SK-N-SH treated with all-trans-retinoic acid at 6 μM for 48 hours (cell line): Measurements from ENCODE around the gene ABCA6.

Experiments used
- ATAC-seq: fragments of 200-7000 bp; cut with Tn5 transposase; 3 replicates; pipeline ENCODE4 v1.9.1; 2020; ENCODE audit warnings: mild to moderate bottlenecking, moderate library complexity
- ARNTL ChIP-seq: fragments of 450-650 bp; formaldehyde crosslinking; IDR thresholded peaks from 2 replicates; pipeline ENCODE4 v1.5.0; 2020; ENCODE audit warnings: low read depth, mild to moderate bottlenecking, moderate library complexity, borderline replicate concordance
- BACH2 ChIP-seq: fragments of 250-450 bp; sonication (Bioruptor Pico); IDR thresholded peaks from 2 replicates; pipeline ENCODE4 v1.9.0; 2021; ENCODE audit warnings: mild to moderate bottlenecking, borderline replicate concordance
- CREB5 ChIP-seq: fragments of 250-450 bp; sonication (Bioruptor Pico); IDR thresholded peaks from 2 replicates; pipeline ENCODE4 v1.5.1; 2020; ENCODE audit warnings: low read depth, mild to moderate bottlenecking, moderate library complexity
- CSDC2 ChIP-seq: fragments of 250-450 bp; sonication (Bioruptor Pico); IDR thresholded peaks from 2 replicates; pipeline ENCODE4 v1.5.0; 2020; ENCODE audit warnings: mild to moderate bottlenecking, moderate library complexity
- ESRRG ChIP-seq: fragments of 250-450 bp; sonication (Bioruptor Pico); IDR thresholded peaks from 2 replicates; pipeline ENCODE4 v1.6.1; 2021; ENCODE audit warnings: mild to moderate bottlenecking
- ISL1 ChIP-seq: fragments of 250-450 bp; sonication (Bioruptor Pico); IDR thresholded peaks from 2 replicates; pipeline ENCODE4 v2.1.2; 2022; ENCODE audit warnings: mild to moderate bottlenecking, moderate library complexity
- OSR1 ChIP-seq: fragments of 250-450 bp; sonication (Bioruptor Pico); IDR thresholded peaks from 2 replicates; pipeline ENCODE4 v1.8.0; 2022; ENCODE audit warnings: moderate library complexity, mild to moderate bottlenecking, inconsistent platforms
- PPARA ChIP-seq: fragments of 250-450 bp; sonication (Bioruptor Pico); IDR thresholded peaks from 2 replicates; pipeline ENCODE4 v1.5.0; 2020; ENCODE audit warnings: mild to moderate bottlenecking, borderline replicate concordance
- RARB ChIP-seq: fragments of 250-450 bp; sonication (Bioruptor Pico); IDR thresholded peaks from 2 replicates; pipeline ENCODE4 v1.8.0; 2021; ENCODE audit warnings: mild to moderate bottlenecking, moderate library complexity
- SNAI2 ChIP-seq: fragments of 250-450 bp; sonication (Bioruptor Pico); IDR thresholded peaks from 2 replicates; pipeline ENCODE4 v1.5.0; 2020; ENCODE audit warnings: mild to moderate bottlenecking, moderate library complexity
- TCF4 ChIP-seq: fragments of 250-450 bp; sonication (Bioruptor Pico); IDR thresholded peaks from 2 replicates; pipeline ENCODE4 v1.8.0; 2021; ENCODE audit warnings: mild to moderate bottlenecking, moderate library complexity, borderline replicate concordance
- TOX ChIP-seq: fragments of 250-450 bp; sonication (Bioruptor Pico); IDR thresholded peaks from 2 replicates; pipeline ENCODE4 v1.8.0; 2021; ENCODE audit warnings: mild to moderate bottlenecking, moderate library complexity, borderline replicate concordance
- TSHZ2 ChIP-seq: fragments of 250-450 bp; sonication (Bioruptor Pico); IDR thresholded peaks from 2 replicates; pipeline ENCODE4 v1.5.0; 2020; ENCODE audit warnings: mild to moderate bottlenecking, moderate library complexity
- ZC3H10 ChIP-seq: fragments of 250-450 bp; sonication (Bioruptor Pico); IDR thresholded peaks from 2 replicates; pipeline ENCODE4 v1.5.1; 2021; ENCODE audit warnings: mild to moderate bottlenecking, moderate library complexity
- ZFP3 ChIP-seq: fragments of 250-450 bp; sonication (Bioruptor Pico); IDR thresholded peaks from 2 replicates; pipeline ENCODE4 v1.5.0; 2020; ENCODE audit warnings: mild to moderate bottlenecking, moderate library complexity
- ZFP30 ChIP-seq: fragments of 450-650 bp; formaldehyde crosslinking; IDR thresholded peaks from 2 replicates; pipeline ENCODE4 v1.5.0; 2022; ENCODE audit warnings: mild to moderate bottlenecking, moderate library complexity
- ZNF565 ChIP-seq: fragments of 450-650 bp; formaldehyde crosslinking; conservative IDR thresholded peaks from 2 replicates; pipeline ENCODE4 v1.5.0; 2020; ENCODE audit warnings: low read depth, mild to moderate bottlenecking, moderate library complexity
- ZNF70 ChIP-seq: fragments of 450-650 bp; formaldehyde crosslinking; IDR thresholded peaks from 2 replicates; pipeline ENCODE4 v1.5.0; 2020; ENCODE audit warnings: mild to moderate bottlenecking, moderate library complexity
- ZNF8 ChIP-seq: fragments of 450-650 bp; formaldehyde crosslinking; IDR thresholded peaks from 2 replicates; pipeline ENCODE4 v1.5.0; 2020; ENCODE audit warnings: mild to moderate bottlenecking, moderate library complexity
- TF ChIP-seq, protein P1 (sequence below): fragments of 250-450 bp; sonication (Bioruptor Pico); IDR thresholded peaks from 2 replicates; pipeline ENCODE4 v1.8.0; 2021; ENCODE audit warnings: low read depth, mild to moderate bottlenecking, moderate library complexity, borderline replicate concordance
- TF ChIP-seq, protein P2 (sequence below): fragments of 250-450 bp; sonication (Bioruptor Pico); IDR thresholded peaks from 2 replicates; pipeline ENCODE4 v1.8.0; 2020; ENCODE audit warnings: mild to moderate bottlenecking, moderate library complexity, borderline replicate concordance
- TF ChIP-seq, protein P3 (sequence below): fragments of 250-450 bp; sonication (Bioruptor Pico); IDR thresholded peaks from 2 replicates; pipeline ENCODE4 v1.5.1; 2021; ENCODE audit warnings: mild to moderate bottlenecking, moderate library complexity

ABCA6 gene

DNA sequence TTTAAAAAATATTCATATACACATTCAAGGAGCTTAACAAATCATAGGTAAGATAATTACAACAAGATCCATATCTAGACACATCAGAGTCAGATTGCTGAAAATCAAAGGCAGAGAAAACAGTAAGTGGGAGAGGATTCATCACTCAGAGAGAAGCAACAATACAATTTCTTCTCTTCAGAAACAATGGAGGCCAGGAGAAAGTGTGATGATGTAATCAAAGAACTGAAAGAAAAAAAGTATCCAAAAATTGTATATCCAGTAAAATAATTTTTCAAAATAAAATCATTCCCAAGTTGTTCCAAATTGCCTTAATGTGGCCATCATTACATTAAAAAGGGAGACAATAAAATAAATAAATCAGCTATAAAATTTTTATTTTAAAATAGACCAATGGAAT is 17.7 kb upstream of the ABCA6 start:
- ATAC-seq: no peak

GRCh38 chr17:69154267-69154666 is 12.6 kb upstream of the ABCA6 start:
- TF ChIP-seq ESRRG (CRISPR knock-in tag) (no peak), ZNF565 (CRISPR knock-in tag) (no peak), ZNF70 (CRISPR knock-in tag) (no peak), ARNTL (CRISPR knock-in tag) (no peak), CREB5 (no peak), ZNF8 (CRISPR knock-in tag) (no peak), TCF4 (CRISPR knock-in tag) (no peak), TOX (CRISPR knock-in tag) (no peak), CSDC2 (CRISPR knock-in tag) (no peak), OSR1 (no peak), BACH2 (no peak), SNAI2 (CRISPR knock-in tag) (no peak)
- TF ChIP-seq, protein P1, sequence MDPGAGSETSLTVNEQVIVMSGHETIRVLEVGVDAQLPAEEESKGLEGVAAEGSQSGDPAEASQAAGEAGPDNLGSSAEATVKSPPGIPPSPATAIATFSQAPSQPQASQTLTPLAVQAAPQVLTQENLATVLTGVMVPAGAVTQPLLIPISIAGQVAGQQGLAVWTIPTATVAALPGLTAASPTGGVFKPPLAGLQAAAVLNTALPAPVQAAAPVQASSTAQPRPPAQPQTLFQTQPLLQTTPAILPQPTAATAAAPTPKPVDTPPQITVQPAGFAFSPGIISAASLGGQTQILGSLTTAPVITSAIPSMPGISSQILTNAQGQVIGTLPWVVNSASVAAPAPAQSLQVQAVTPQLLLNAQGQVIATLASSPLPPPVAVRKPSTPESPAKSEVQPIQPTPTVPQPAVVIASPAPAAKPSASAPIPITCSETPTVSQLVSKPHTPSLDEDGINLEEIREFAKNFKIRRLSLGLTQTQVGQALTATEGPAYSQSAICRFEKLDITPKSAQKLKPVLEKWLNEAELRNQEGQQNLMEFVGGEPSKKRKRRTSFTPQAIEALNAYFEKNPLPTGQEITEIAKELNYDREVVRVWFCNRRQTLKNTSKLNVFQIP (CRISPR knock-in tag): no peak
- TF ChIP-seq, protein P2, sequence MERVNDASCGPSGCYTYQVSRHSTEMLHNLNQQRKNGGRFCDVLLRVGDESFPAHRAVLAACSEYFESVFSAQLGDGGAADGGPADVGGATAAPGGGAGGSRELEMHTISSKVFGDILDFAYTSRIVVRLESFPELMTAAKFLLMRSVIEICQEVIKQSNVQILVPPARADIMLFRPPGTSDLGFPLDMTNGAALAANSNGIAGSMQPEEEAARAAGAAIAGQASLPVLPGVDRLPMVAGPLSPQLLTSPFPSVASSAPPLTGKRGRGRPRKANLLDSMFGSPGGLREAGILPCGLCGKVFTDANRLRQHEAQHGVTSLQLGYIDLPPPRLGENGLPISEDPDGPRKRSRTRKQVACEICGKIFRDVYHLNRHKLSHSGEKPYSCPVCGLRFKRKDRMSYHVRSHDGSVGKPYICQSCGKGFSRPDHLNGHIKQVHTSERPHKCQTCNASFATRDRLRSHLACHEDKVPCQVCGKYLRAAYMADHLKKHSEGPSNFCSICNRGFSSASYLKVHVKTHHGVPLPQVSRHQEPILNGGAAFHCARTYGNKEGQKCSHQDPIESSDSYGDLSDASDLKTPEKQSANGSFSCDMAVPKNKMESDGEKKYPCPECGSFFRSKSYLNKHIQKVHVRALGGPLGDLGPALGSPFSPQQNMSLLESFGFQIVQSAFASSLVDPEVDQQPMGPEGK: no peak
- TF ChIP-seq, protein P3, sequence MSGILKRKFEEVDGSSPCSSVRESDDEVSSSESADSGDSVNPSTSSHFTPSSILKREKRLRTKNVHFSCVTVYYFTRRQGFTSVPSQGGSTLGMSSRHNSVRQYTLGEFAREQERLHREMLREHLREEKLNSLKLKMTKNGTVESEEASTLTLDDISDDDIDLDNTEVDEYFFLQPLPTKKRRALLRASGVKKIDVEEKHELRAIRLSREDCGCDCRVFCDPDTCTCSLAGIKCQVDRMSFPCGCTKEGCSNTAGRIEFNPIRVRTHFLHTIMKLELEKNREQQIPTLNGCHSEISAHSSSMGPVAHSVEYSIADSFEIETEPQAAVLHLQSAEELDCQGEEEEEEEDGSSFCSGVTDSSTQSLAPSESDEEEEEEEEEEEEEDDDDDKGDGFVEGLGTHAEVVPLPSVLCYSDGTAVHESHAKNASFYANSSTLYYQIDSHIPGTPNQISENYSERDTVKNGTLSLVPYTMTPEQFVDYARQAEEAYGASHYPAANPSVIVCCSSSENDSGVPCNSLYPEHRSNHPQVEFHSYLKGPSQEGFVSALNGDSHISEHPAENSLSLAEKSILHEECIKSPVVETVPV (CRISPR knock-in tag): no peak
- ATAC-seq: no peak

More for the DNA sequence above, 17.7 kb upstream of the ABCA6 start:
- TF ChIP-seq ESRRG (CRISPR knock-in tag): no peak
- TF ChIP-seq ZNF565 (CRISPR knock-in tag): no peak
- no peak for TF ChIP-seq ZC3H10 (CRISPR knock-in tag)
- TF ChIP-seq TSHZ2: no peak
- TF ChIP-seq ARNTL (CRISPR knock-in tag): no peak
- TF ChIP-seq CREB5: no peak
- TF ChIP-seq ZFP3: no peak
- TF ChIP-seq SNAI2 (CRISPR knock-in tag): no peak
- no peak for TF ChIP-seq TCF4 (CRISPR knock-in tag)
- TF ChIP-seq ZFP30 (CRISPR knock-in tag): no peak
- TF ChIP-seq, all 23 proteins: peak for 0

- ATAC-seq: no peak
- no peak for TF ChIP-seq CREB5
- TF ChIP-seq, protein P1 (CRISPR knock-in tag): no peak
- TF ChIP-seq TCF4 (CRISPR knock-in tag): no peak
- TF ChIP-seq RARB (CRISPR knock-in tag): no peak
- TF ChIP-seq ZNF70 (CRISPR knock-in tag): no peak
- TF ChIP-seq ISL1: no peak
- TF ChIP-seq ZFP30 (CRISPR knock-in tag): no peak
- no peak for TF ChIP-seq PPARA (CRISPR knock-in tag)
- no peak for TF ChIP-seq ZNF565 (CRISPR knock-in tag)
- no peak for TF ChIP-seq ESRRG (CRISPR knock-in tag)
- no peak for TF ChIP-seq TOX (CRISPR knock-in tag)
- TF ChIP-seq, protein P2: no peak
These were observed 8.6 kb upstream of the ABCA6 start for GRCh38 chr17:69150333-69150732.
